Mammary epithelial cell (primary cell): ENCODE measurements around the gene SCIN.

Experiments used
- CTCF ChIP-seq, 2 donors: IDR thresholded peaks in 1 of 2; conservative IDR thresholded peaks in 1 of 2; 2 replicates each; pipeline ENCODE4 v1.5.1; 2011 to 2012; ENCODE audit warnings: inconsistent platforms in 2 of 2, low read length in 2 of 2, mild to moderate bottlenecking in 2 of 2, control low read depth in 1 of 2, low read depth in 1 of 2; ENCODE audit not compliant: insufficient read depth in 1 of 2; ENCODE audit errors: extremely low read depth in 1 of 2
- EZH2 ChIP-seq: IDR thresholded peaks from 2 replicates; pipeline ENCODE4 v1.6.1; 2012; ENCODE audit warnings: low read length, inconsistent platforms, borderline replicate concordance

DNA sequence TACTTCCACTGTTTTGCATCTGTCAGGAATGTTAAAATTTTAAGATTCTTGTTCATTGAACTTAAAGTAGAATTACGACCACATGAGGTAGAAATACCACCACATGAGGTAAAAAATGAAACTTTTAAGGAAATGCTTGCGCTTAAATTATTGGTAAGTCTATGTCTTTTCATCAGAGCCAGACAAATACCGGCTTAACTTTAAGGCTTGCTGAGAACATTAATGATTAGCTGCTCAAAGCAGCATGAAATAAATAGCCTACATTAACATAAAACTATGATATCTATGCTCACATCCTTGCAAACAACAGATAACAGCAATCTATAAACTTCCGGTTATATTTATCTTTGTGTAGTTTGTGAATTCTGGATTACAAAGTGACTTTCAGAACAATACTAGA lies 26.9 kb upstream of the SCIN start:
- TF ChIP-seq CTCF (conservative IDR thresholded peaks at IDR 0.05 in 1 of 2, IDR thresholded peaks at IDR 0.05 in 1 of 2; ENCODE audit: extremely low read depth in 1 of 2, insufficient read depth in 1 of 2, low read depth in 1 of 2, low read length in 2 of 2) (no peak), EZH2 (no peak)
